ENCODE measurements around the gene SZT2. TPM values are rescaled to one million over a fixed set of nuclear protein-coding genes. Genes with fewer than 3 reads are reported as not detected.
A peak's percentile ranks its signal among the peaks of the same experiment; 100 is the strongest.
"Not testable (repeated sequence)": the region's sequence is repeated elsewhere in the genome, so short reads cannot be mapped to it uniquely, and the experiment has no call there.

The SZT2 gene
- total and polyA plus RNA-seq, 5 donors, result 20.8 to 36.4 (median 32.6) TPM

GRCh38 chr1:43413426-43413825 lies 23.7 kb downstream of the SZT2 start:
- not testable (repeated sequence) for H3K4me1 ChIP-seq (ENCODE audit: control insufficient read depth, insufficient read depth, low read length); H3K9me3 ChIP-seq (ENCODE audit: control insufficient read depth, low read length); H3K4me3 ChIP-seq (ENCODE audit: low read length); H3K27me3 ChIP-seq (ENCODE audit: control insufficient read depth, insufficient read depth); ATAC-seq; DNase-seq; H3K27ac ChIP-seq (ENCODE audit: low read length)
- 95% methylated on average over 1 of the region's 1 CpG for WGBS
- intact Hi-C loops (cut with DNase I), result loop anchor here in 3 of 4 donors (5.0 to 10.0 kb wide), 3 partner anchors 176 to 189 kb away; no protein-coding TSS in a partner anchor

DNA sequence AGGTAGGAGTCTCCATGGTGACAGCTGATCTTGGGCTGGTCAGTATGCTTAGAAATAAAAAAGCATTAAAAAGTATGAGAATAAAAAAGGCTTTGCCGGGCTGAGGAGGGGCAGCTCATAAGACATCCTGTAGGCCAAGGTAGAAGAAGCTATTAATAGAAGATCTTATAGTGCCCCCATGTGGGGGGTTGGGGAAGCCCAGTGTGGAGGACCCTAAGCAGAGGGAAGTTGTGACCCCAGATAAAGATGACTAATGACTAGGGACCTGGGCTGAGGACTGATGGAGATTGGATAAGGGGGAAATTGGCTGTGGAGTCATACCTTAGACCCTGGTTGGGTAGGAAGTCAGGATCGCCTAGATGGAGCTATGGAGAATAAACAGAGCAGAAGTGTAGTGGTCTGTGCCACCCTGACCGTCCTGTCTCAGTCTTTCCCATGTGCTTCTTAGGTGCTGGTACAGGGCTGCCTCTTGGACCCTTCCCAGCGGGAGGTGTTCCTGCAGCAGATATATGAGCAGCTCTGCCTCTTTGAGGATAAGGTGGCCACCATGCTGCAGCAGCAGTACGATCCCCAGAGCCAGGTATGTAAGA lies 25.0 kb downstream of the SZT2 start:
- Histone ChIP-seq H3K4me3 (ENCODE audit: low read length) (no peak overlapping the region), H3K4me1 (ENCODE audit: control insufficient read depth, insufficient read depth, low read length) (no peaks in the 10 kb centered on the region), H3K27ac (ENCODE audit: low read length) (no peak overlapping the region), H3K27me3 (ENCODE audit: control insufficient read depth, insufficient read depth) (no peaks in the 10 kb centered on the region), H3K9me3 (ENCODE audit: control insufficient read depth, low read length) (no peaks in the 10 kb centered on the region)
- intact Hi-C loops (cut with DNase I), result loop anchor here (2.0 to 10.0 kb wide), 5 partner anchors 177 to 190 kb away; no protein-coding TSS in a partner anchor
- WGBS, result 77% methylated on average over 5 of the region's 5 CpGs
- DNase-seq (peak in 2 of 3 donors; percentile 49 to 56), ATAC-seq (peak; percentile 73 to 83)

- Histone ChIP-seq H3K27ac (ENCODE audit: low read length) (no peak overlapping the region), H3K27me3 (ENCODE audit: control insufficient read depth, insufficient read depth) (no peaks in the 10 kb centered on the region), H3K9me3 (ENCODE audit: control insufficient read depth, low read length) (no peaks in the 10 kb centered on the region), H3K4me1 (ENCODE audit: control insufficient read depth, insufficient read depth, low read length) (no peaks in the 10 kb centered on the region), H3K4me3 (ENCODE audit: low read length) (no peak overlapping the region)
- 57% methylated on average over 5 of the region's 5 CpGs for WGBS
- ATAC-seq (peak in 1 of 2 donors; percentile 75), DNase-seq (peak in 1 of 3 donors; percentile 27)
- intact Hi-C loops (cut with DNase I), result loop anchor here (2.0 to 10.0 kb wide), 4 partner anchors 181 to 191 kb away; no protein-coding TSS in a partner anchor
Measured at GRCh38 chr1:43415901-43416300, 26.2 kb downstream of the SZT2 start.

DNA sequence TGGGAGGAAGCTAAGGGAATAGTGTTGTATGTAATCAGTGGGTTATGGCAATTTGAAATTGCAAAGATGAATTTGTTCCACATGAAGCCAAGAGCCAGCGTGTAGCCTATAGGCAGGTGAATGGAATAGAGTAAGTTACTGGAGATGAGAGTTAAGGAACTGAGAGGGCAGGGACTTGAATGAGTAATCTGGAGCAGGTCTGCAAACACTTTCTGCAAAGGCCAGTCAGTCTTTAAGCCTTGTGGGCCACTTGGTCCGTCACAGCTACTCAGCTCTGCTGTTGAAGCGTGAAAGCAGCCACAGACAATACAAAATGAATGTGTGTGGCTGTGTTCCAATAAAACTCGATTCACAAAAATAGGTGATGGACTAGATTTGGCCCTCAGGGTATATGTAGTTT lies 29.2 kb downstream of the SZT2 start:
- H3K4me3 ChIP-seq (ENCODE audit: low read length), result no peak overlapping the region
- DNase-seq (no peak), ATAC-seq (no peak)
- no peaks in the 10 kb centered on the region for H3K4me1 ChIP-seq (ENCODE audit: control insufficient read depth, insufficient read depth, low read length)
- no peaks in the 10 kb centered on the region for H3K27me3 ChIP-seq (ENCODE audit: control insufficient read depth, insufficient read depth)
- no peak overlapping the region for H3K27ac ChIP-seq (ENCODE audit: low read length)
- intact Hi-C loops (cut with DNase I), result loop anchor here in 3 of 4 donors (5.0 to 10.0 kb wide), 3 partner anchors 184 to 194 kb away; no protein-coding TSS in a partner anchor
- H3K9me3 ChIP-seq (ENCODE audit: control insufficient read depth, low read length), result no peaks in the 10 kb centered on the region
- 84% methylated on average over 4 of the region's 4 CpGs for WGBS

- no peaks in the 10 kb centered on the region for H3K4me1 ChIP-seq (ENCODE audit: control insufficient read depth, insufficient read depth, low read length)
- intact Hi-C loops (cut with DNase I), result loop anchor here in 3 of 4 donors (5.0 to 10.0 kb wide), 3 partner anchors 185 to 195 kb away; no protein-coding TSS in a partner anchor
Measured at GRCh38 chr1:43419627-43420425, 30.1 kb downstream of the SZT2 start.

DNA sequence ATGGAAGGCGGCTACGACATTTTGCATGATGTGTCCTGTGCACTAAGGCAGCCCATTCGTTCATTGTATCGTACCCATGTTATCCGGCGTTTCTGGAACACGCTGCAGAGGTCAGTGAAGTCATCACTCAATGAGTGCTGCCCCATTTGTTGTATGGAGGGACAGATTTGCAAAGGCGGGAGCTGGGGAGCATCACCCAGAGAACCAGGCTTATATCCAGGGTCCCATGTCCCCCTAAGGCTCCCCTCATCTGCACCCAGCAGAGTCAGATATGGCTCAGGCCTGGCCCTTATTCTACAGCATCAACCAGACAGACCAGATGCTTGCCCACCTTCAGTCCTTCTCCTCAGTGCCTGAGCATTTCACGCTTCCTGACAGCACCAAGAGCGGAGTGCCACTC lies 31.2 kb downstream of the SZT2 start:
- DNase-seq (no peak), ATAC-seq (no peak)
- H3K4me1 ChIP-seq (ENCODE audit: control insufficient read depth, insufficient read depth, low read length), result no peaks in the 10 kb centered on the region
- H3K4me3 ChIP-seq (ENCODE audit: low read length), result no peak overlapping the region
- 94% methylated on average over 10 of the region's 10 CpGs for WGBS
- no peaks in the 10 kb centered on the region for H3K9me3 ChIP-seq (ENCODE audit: control insufficient read depth, low read length)
- intact Hi-C loops (cut with DNase I), result no loop called here
- no peaks in the 10 kb centered on the region for H3K27me3 ChIP-seq (ENCODE audit: control insufficient read depth, insufficient read depth)
- no peak overlapping the region for H3K27ac ChIP-seq (ENCODE audit: low read length)

More at GRCh38 chr1:43419627-43420425, 30.1 kb downstream of the SZT2 start:
- 95% methylated on average over 13 of the region's 13 CpGs for WGBS
- Histone ChIP-seq H3K27me3 (ENCODE audit: control insufficient read depth, insufficient read depth) (no peaks in the 10 kb centered on the region), H3K4me3 (ENCODE audit: low read length) (no peak overlapping the region), H3K9me3 (ENCODE audit: control insufficient read depth, low read length) (no peaks in the 10 kb centered on the region), H3K27ac (ENCODE audit: low read length) (no peak overlapping the region)
- ATAC-seq, result no peak
- DNase-seq, result peak in 1 of 3 donors; percentile 22

- intact Hi-C loops (cut with DNase I), result no loop called here
- DNase-seq (no peak), ATAC-seq (no peak)
- no peaks in the 10 kb centered on the region for H3K27me3 ChIP-seq (ENCODE audit: control insufficient read depth, insufficient read depth)
- H3K9me3 ChIP-seq (ENCODE audit: control insufficient read depth, low read length), result no peaks in the 10 kb centered on the region
- H3K4me1 ChIP-seq (ENCODE audit: control insufficient read depth, insufficient read depth, low read length), result no peaks in the 10 kb centered on the region
- 93% methylated on average over 6 of the region's 6 CpGs for WGBS
- no peak overlapping the region for H3K4me3 ChIP-seq (ENCODE audit: low read length)
- H3K27ac ChIP-seq (ENCODE audit: low read length), result no peak overlapping the region
Measured at GRCh38 chr1:43421396-43421795, 31.7 kb downstream of the SZT2 start.

- ATAC-seq (no peak), DNase-seq (no peak)
- H3K9me3 ChIP-seq (ENCODE audit: control insufficient read depth, low read length), result no peaks in the 10 kb centered on the region
- intact Hi-C loops (cut with DNase I), result no loop called here
- no peaks in the 10 kb centered on the region for H3K27me3 ChIP-seq (ENCODE audit: control insufficient read depth, insufficient read depth)
- H3K4me3 ChIP-seq (ENCODE audit: low read length), result no peak overlapping the region
- no peak overlapping the region for H3K27ac ChIP-seq (ENCODE audit: low read length)
- no peaks in the 10 kb centered on the region for H3K4me1 ChIP-seq (ENCODE audit: control insufficient read depth, insufficient read depth, low read length)
- WGBS, result 91% methylated on average over 12 of the region's 12 CpGs
Measured at GRCh38 chr1:43421976-43422750, 32.5 kb downstream of the SZT2 start.

DNA sequence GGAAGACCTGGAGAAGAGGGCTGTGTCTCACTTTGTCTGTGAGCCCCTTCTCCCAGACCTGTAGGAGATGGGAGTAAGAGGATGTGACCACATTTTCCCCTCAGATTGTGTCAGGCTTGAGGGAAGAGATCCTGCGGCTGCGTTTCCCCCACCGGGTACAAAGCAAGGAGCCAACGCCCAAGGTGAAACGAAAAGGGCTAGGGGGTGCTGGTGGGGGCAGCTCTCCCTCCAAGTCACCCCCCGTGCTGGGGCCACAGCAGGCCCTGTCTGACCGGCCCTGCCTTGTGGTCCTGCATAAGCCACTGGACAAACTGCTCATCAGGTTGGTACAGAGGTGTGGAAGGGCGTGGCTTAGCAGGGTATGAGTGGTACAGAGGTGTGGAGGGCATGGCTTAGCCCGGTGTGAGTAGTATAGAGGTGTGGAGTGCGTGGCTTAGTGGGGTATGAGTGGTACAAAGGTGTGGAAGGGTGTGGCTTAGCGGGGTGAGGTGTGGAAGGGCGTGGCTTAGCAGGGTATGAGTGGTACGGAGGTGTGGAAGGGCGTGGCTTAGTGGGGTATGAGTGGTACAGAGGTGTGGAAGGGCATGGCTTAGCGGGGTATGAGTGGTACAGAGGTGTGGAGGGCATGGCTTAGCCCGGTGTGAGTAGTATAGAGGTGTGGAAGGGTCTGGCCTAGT lies 33.4 kb downstream of the SZT2 start:
- H3K27ac ChIP-seq (ENCODE audit: low read length), result no peak overlapping the region
- no peak for DNase-seq
- WGBS, result 97% methylated on average over 16 of the region's 16 CpGs
- no peaks in the 10 kb centered on the region for H3K27me3 ChIP-seq (ENCODE audit: control insufficient read depth, insufficient read depth)
- H3K4me1 ChIP-seq (ENCODE audit: control insufficient read depth, insufficient read depth, low read length), result no peaks in the 10 kb centered on the region
- H3K9me3 ChIP-seq (ENCODE audit: control insufficient read depth, low read length), result no peaks in the 10 kb centered on the region
- intact Hi-C loops (cut with DNase I), result no loop called here
- H3K4me3 ChIP-seq (ENCODE audit: low read length), result no peak overlapping the region
- no peak for ATAC-seq

GRCh38 chr1:43423672-43424550 lies 34.2 kb downstream of the SZT2 start:
- ATAC-seq (no peak), DNase-seq (no peak)
- intact Hi-C loops (cut with DNase I), result no loop called here
- H3K27me3 ChIP-seq (ENCODE audit: control insufficient read depth, insufficient read depth), result no peaks in the 10 kb centered on the region
- H3K4me3 ChIP-seq (ENCODE audit: low read length), result no peak overlapping the region
- H3K4me1 ChIP-seq (ENCODE audit: control insufficient read depth, insufficient read depth, low read length), result no peaks in the 10 kb centered on the region
- H3K9me3 ChIP-seq (ENCODE audit: control insufficient read depth, low read length), result no peaks in the 10 kb centered on the region
- WGBS, result 93% methylated on average over 23 of the region's 23 CpGs
- no peak overlapping the region for H3K27ac ChIP-seq (ENCODE audit: low read length)
